Epithelial cell of proximal tubule (primary cell): ENCODE results near the gene APOBEC4. TPM values are rescaled to one million over a fixed set of nuclear protein-coding genes. Genes with fewer than 3 reads are reported as not detected.
A peak's percentile ranks its signal among the peaks of the same experiment; 100 is the strongest.

Experiments
- DNase-seq: peaks from one replicate; pipeline ENCODE4 v3.0.0-alpha.2; 2011; ENCODE audit warnings: low read depth
- H3K4me3 ChIP-seq: 2 replicates; pipeline ENCODE4 v1.5.1; 2011; ENCODE audit warnings: low read depth, mild to moderate bottlenecking, low read length
- CTCF ChIP-seq: conservative IDR thresholded peaks from 2 replicates; pipeline ENCODE4 v1.5.1; 2012; ENCODE audit warnings: low read depth, mild to moderate bottlenecking, low read length
- total RNA-seq: library from RNA; depleted of rRNA; stranded (reverse); fragments of >200 nt; gene quantifications from 2 replicates; pipeline ENCODE4 v1.2.3, GENCODE V29; 2015

APOBEC4 gene
- total RNA-seq, 1 donor from 2014 or later: not detected

GRCh38 chr1:183612407-183612806 is 40.7 kb downstream of the APOBEC4 start:
- DNase-seq: no peak
- no peak for TF ChIP-seq CTCF
- no peak overlapping the region for H3K4me3 ChIP-seq

GRCh38 chr1:183611021-183611420 is 42.1 kb downstream of the APOBEC4 start:
- DNase-seq: no peak
- no peak for TF ChIP-seq CTCF
- no peak overlapping the region for H3K4me3 ChIP-seq

- no peak for TF ChIP-seq CTCF
- DNase-seq: no peak
- H3K4me3 ChIP-seq: no peak overlapping the region
These were observed 43.2 kb downstream of the APOBEC4 start for GRCh38 chr1:183609759-183610452.

- H3K4me3 ChIP-seq: no peak overlapping the region
- DNase-seq: no peak
- TF ChIP-seq CTCF: peak; percentile 54
These were observed 43.8 kb downstream of the APOBEC4 start for GRCh38 chr1:183609313-183609712.

GRCh38 chr1:183607322-183607980 is 45.7 kb downstream of the APOBEC4 start:
- no peak for TF ChIP-seq CTCF
- H3K4me3 ChIP-seq: no peak overlapping the region
- DNase-seq: no peak

- no peak overlapping the region for H3K4me3 ChIP-seq
- no peak for DNase-seq
- no peak for TF ChIP-seq CTCF
These were observed 47.2 kb downstream of the APOBEC4 start for GRCh38 chr1:183605904-183606303.

- TF ChIP-seq CTCF: no peak
- H3K4me3 ChIP-seq: no peak overlapping the region
- DNase-seq: no peak
These were observed 48.3 kb downstream of the APOBEC4 start for GRCh38 chr1:183604815-183605214.
